Endothelial cell (in vitro differentiated cells): ENCODE measurements around the gene ZSCAN23. TPM values are rescaled to one million over a fixed set of nuclear protein-coding genes. Genes with fewer than 3 reads are reported as not detected.

Experiments
- DNase-seq: peaks from one replicate; pipeline ENCODE4 v3.0.0; 2021; ENCODE audit warnings: low spot score
- H3K27ac Mint-ChIP-seq: one replicate; pipeline ENCODE4 v1.8.0; 2021; ENCODE audit warnings: mixed read lengths, inconsistent platforms; ENCODE audit not compliant: unreplicated experiment
- H3K27me3 Mint-ChIP-seq: one replicate; pipeline ENCODE4 v1.8.0; 2021; ENCODE audit warnings: mild to moderate bottlenecking, moderate library complexity, mixed read lengths, inconsistent platforms; ENCODE audit not compliant: unreplicated experiment
- H3K36me3 Mint-ChIP-seq: one replicate; pipeline ENCODE4 v1.8.0; 2021; ENCODE audit warnings: mild to moderate bottlenecking, low read depth, mixed read lengths, inconsistent platforms; ENCODE audit not compliant: unreplicated experiment
- H3K4me1 Mint-ChIP-seq: one replicate; pipeline ENCODE4 v1.8.0; 2021; ENCODE audit warnings: mild to moderate bottlenecking, mixed read lengths, inconsistent platforms; ENCODE audit not compliant: unreplicated experiment
- H3K4me3 Mint-ChIP-seq: one replicate; pipeline ENCODE4 v1.8.0; 2021; ENCODE audit warnings: mild to moderate bottlenecking, mixed read lengths, inconsistent platforms; ENCODE audit not compliant: unreplicated experiment
- H3K9me3 Mint-ChIP-seq: one replicate; pipeline ENCODE4 v1.8.0; 2021; ENCODE audit warnings: mixed read lengths, inconsistent platforms; ENCODE audit not compliant: unreplicated experiment
- total RNA-seq: library from RNA; stranded (reverse); fragmentation: NEBNext Ultra II Directional; extraction: Animal tissue kit (Norgen Biotek cat#: 25700); gene quantifications from one replicate; pipeline ENCODE4 v1.2.1, GENCODE V29; 2021; ENCODE audit not compliant: unreplicated experiment
- TF ChIP-seq, protein P1 (sequence below): fragments of 200-600 bp; sonication (generic); IDR thresholded peaks from one replicate; pipeline ENCODE4 v1.5.0; 2021; ENCODE audit warnings: antibody characterized with exemption; ENCODE audit not compliant: unreplicated experiment

Gene ZSCAN23
- total RNA-seq, 1 donor from 2014 or later: 6.8 TPM

DNA sequence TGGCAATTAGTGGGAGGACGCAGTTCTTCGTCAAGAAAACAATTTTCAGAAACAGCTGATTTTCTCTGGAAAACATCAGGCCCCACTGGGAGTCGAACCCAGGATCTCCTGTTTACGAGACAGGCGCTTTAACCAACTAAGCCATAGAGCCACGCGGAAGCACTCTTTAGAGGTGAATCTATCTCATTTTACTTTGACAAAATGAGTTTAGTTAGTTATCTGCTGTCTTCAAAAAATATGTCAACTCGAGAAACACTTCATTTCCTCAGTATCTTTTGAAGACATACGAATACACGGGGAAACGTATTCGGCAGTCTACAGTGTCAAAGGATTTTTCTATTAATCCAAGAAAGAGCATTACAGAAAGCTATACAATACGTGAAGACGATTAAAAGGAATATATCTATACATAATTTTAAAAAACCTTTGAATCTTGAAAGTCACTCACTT, 45.6 kb upstream of the ZSCAN23 start:
- peak overlapping the region; percentile 80 for H3K27ac Mint-ChIP-seq
- peak; percentile 61 for DNase-seq
- no peaks in the 10 kb centered on the region for H3K9me3 Mint-ChIP-seq
- TF ChIP-seq, protein P1, sequence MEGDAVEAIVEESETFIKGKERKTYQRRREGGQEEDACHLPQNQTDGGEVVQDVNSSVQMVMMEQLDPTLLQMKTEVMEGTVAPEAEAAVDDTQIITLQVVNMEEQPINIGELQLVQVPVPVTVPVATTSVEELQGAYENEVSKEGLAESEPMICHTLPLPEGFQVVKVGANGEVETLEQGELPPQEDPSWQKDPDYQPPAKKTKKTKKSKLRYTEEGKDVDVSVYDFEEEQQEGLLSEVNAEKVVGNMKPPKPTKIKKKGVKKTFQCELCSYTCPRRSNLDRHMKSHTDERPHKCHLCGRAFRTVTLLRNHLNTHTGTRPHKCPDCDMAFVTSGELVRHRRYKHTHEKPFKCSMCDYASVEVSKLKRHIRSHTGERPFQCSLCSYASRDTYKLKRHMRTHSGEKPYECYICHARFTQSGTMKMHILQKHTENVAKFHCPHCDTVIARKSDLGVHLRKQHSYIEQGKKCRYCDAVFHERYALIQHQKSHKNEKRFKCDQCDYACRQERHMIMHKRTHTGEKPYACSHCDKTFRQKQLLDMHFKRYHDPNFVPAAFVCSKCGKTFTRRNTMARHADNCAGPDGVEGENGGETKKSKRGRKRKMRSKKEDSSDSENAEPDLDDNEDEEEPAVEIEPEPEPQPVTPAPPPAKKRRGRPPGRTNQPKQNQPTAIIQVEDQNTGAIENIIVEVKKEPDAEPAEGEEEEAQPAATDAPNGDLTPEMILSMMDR: no peak
- peaks cover 24% of the 10 kb centered on the region for H3K4me1 Mint-ChIP-seq
- peak overlapping the region; percentile 91 for H3K4me3 Mint-ChIP-seq
- peaks cover 13% of the 10 kb centered on the region for H3K27me3 Mint-ChIP-seq
- no peaks in the 10 kb centered on the region for H3K36me3 Mint-ChIP-seq

DNA sequence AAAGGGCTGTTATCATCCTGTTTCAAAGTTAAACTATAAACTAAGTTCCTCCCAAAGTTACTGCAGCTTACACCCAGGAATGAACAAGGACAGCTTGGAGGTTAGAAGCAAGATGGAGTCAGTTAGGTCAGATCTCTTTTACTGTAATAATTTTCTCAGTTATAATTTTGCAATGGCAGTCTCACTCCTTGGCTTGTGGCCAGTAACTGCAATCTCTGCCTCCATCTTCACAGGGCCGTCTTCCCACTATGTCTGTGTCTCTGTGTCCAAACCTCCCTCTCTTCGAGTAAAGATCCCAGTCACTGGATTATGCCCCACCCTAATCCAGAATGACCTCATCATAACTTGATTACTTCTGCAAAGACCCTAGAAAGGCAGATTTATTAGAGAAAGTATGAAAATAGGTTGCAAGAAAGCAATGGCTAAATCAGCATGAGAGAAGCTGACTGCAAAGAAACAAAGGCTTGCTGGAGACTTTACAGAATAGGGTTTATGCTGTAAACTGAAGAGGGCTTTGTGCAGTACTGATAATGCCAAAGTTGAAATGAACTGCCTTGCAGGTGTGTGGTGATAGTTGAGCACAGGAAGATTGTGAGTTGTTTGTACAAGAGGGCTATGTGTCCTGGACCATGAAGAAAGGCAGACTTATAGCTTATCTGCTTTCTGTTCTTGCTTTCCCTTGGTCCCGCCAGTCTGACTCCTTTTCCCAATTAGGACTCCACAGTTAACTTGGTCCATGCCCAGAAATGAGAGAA, 43.9 kb upstream of the ZSCAN23 start:
- no peak for DNase-seq
- Mint-ChIP-seq H3K4me3 (no peak overlapping the region), H3K27me3 (peaks cover 13% of the 10 kb centered on the region), H3K27ac (no peak overlapping the region), H3K9me3 (no peaks in the 10 kb centered on the region), H3K4me1 (peaks cover 19% of the 10 kb centered on the region), H3K36me3 (no peaks in the 10 kb centered on the region)
- TF ChIP-seq, protein P1: no peak

DNA sequence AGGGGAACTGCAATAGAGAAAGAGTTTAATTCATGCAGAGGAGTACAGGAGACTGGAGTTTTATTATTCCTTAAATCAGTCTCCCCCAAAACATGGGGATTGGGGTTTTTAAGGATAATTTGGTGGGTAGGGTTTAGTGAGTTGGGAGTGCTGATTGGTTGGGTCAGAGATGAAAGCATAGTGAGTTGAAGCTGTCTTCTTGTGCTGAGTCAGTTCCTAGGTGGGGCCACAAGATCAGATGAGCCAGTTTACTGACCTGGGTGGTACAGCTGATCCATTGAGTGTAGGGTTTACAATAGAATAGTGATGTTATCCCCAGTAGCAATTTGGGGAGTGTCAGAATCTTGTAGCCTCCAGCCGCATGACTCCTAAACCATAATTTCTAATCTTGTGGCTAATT, 43.2 kb upstream of the ZSCAN23 start:
- Mint-ChIP-seq H3K9me3 (no peaks in the 10 kb centered on the region), H3K4me3 (no peak overlapping the region), H3K27me3 (peaks cover 8% of the 10 kb centered on the region), H3K4me1 (peaks cover 13% of the 10 kb centered on the region), H3K36me3 (no peaks in the 10 kb centered on the region), H3K27ac (no peak overlapping the region)
- no peak for DNase-seq
- TF ChIP-seq, protein P1: no peak

DNA sequence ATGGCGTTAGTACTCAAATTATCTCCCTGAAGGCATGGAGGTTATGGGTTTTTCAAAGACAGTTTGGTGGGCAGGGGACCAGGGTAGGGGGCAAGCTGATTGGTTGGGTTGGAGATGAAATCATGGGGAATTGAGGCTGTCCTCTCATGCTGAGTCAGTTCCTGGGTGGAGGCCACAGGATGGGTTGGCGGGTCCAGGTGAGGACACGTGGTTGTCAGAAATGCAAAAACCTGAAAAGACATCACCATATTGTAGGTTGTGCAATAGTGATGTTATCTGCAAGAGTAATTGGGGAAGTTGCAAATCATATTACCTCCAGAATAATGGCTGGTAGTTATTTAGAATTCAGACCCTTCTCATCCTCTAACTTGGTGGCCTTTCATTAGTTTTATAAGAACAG, 42.2 kb upstream of the ZSCAN23 start:
- peaks cover 9% of the 10 kb centered on the region for H3K4me1 Mint-ChIP-seq
- no peak overlapping the region for H3K4me3 Mint-ChIP-seq
- TF ChIP-seq, protein P1: no peak
- no peak for DNase-seq
- H3K27me3 Mint-ChIP-seq: peaks cover 8% of the 10 kb centered on the region
- no peak overlapping the region for H3K27ac Mint-ChIP-seq
- H3K36me3 Mint-ChIP-seq: no peaks in the 10 kb centered on the region
- no peaks in the 10 kb centered on the region for H3K9me3 Mint-ChIP-seq

DNA sequence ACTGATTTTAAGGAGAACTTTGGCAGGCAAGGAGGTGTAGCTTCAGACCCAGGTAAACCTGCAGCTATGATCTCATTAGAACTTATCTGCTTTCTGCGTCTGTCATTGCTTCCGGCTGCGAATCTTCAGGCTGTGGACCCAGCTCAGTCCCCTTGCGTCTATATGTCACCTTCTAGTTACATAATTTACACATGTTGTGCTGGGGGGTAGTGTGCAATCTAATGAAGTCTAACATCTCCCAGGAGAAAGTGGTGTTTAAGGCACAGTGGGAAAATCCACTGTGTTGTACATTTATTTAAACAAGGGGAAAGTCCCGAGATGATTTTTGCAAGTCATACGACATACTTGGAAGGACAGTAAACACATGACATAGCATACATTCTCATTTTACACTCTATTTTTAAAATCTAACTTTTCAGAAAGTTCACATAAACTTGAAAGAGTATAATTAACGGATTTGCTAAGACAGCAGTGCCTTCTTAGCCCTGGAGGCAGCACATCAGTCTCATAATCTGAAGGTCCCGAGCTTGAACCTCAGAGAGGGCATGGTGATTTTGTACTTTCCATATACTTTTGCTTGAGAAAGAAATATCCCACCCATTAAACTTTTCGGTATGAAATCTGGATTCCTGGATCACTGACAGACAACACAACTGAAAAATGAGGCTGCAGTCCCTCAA, 37.1 kb upstream of the ZSCAN23 start:
- no peaks in the 10 kb centered on the region for H3K9me3 Mint-ChIP-seq
- H3K4me1 Mint-ChIP-seq: peaks cover 2% of the 10 kb centered on the region
- no peaks in the 10 kb centered on the region for H3K27me3 Mint-ChIP-seq
- no peak for DNase-seq
- no peak overlapping the region for H3K4me3 Mint-ChIP-seq
- H3K36me3 Mint-ChIP-seq: no peaks in the 10 kb centered on the region
- TF ChIP-seq, protein P1: no peak
- no peak overlapping the region for H3K27ac Mint-ChIP-seq
